Measurements from ENCODE around the gene LRCH4. TPM values are rescaled to one million over a fixed set of nuclear protein-coding genes. Genes with fewer than 3 reads are reported as not detected.

LRCH4 gene
- total and polyA plus RNA-seq, 2 of the 13 experiments (the other 11 are each of a cell fraction or from before 2014, with no cell fraction given), result 7.0 to 9.3 TPM

DNA sequence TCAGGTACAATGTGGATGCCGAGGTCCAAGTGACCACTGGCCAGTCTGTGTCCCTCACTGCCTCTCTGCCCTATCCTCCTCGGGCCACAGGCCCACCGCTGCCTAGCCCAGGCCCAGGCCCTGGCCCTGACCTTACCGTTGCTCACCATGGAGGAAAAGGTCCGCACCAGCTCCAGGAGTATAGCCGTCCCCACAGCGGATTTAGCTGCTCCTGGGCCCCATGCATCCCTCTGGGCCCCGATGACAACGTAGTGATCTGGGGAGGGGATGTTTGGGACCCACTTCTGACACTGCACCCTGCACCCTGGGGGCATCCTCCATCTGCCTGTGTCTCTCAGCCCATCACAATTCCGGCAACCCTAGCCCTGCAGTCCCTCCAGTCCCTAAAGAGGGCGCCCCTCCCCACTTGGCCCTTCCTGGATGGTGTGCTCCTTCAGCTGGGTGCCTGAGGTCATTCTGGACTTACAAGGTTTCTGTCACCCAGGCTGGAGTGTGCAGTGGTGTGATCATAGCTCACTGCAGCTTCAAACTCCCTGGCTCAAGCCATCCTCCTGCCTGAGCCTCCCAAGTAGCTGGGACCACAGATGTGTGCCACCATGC lies 43.3 kb upstream of the LRCH4 start (continued):
- TF ChIP-seq, protein P1, sequence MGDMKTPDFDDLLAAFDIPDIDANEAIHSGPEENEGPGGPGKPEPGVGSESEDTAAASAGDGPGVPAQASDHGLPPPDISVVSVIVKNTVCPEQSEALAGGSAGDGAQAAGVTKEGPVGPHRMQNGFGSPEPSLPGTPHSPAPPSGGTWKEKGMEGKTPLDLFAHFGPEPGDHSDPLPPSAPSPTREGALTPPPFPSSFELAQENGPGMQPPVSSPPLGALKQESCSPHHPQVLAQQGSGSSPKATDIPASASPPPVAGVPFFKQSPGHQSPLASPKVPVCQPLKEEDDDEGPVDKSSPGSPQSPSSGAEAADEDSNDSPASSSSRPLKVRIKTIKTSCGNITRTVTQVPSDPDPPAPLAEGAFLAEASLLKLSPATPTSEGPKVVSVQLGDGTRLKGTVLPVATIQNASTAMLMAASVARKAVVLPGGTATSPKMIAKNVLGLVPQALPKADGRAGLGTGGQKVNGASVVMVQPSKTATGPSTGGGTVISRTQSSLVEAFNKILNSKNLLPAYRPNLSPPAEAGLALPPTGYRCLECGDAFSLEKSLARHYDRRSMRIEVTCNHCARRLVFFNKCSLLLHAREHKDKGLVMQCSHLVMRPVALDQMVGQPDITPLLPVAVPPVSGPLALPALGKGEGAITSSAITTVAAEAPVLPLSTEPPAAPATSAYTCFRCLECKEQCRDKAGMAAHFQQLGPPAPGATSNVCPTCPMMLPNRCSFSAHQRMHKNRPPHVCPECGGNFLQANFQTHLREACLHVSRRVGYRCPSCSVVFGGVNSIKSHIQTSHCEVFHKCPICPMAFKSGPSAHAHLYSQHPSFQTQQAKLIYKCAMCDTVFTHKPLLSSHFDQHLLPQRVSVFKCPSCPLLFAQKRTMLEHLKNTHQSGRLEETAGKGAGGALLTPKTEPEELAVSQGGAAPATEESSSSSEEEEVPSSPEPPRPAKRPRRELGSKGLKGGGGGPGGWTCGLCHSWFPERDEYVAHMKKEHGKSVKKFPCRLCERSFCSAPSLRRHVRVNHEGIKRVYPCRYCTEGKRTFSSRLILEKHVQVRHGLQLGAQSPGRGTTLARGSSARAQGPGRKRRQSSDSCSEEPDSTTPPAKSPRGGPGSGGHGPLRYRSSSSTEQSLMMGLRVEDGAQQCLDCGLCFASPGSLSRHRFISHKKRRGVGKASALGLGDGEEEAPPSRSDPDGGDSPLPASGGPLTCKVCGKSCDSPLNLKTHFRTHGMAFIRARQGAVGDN (CRISPR knock-in tag; IDR thresholded peaks at IDR 0.05), result peak; percentile 33
- TF ChIP-seq KDM5B (CRISPR knock-in tag; IDR thresholded peaks at IDR 0.05; ENCODE audit: borderline replicate concordance), result no peak

DNA sequence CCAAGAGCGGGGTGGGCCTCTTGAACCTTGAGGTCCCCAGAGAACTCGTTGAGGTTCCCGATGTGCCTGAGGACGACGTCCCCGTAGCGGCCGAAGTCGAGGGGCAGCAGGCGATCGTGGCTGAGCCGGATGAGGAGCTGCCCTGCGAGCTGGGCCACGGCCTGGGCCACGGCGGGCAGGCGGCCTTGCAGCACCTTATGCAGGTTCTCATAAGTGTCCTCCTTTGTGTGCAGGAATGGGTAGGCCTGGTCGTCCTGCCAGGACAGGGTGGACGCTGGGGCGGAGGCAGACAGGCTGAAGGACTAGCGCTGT lies 41.3 kb upstream of the LRCH4 start:
- intact Hi-C loops (cut with micrococcal nuclease; ENCODE audit: unreplicated experiment), result no loop called here

More for the DNA sequence above, 41.3 kb upstream of the LRCH4 start:
- Histone ChIP-seq H3K27me3 (ENCODE audit: control insufficient read depth in 1 of 2, insufficient read depth in 2 of 2, low read length in 2 of 2) (no peaks in the 10 kb centered on the region), H4K20me1 (ENCODE audit: insufficient read depth, low read length) (peaks cover 6% of the 10 kb centered on the region; the same call in 1 of the 2 replicates), H2AFZ (ENCODE audit: low read length) (no peak overlapping the region), H3K36me3 (replicated peaks in 1 of 2; ENCODE audit: control insufficient read depth in 1 of 2, insufficient read depth in 2 of 2, low read length in 2 of 2) (peaks cover 4 to 30% of the 10 kb centered on the region in 2 experiments; a peak in 4 of 5 replicates), H3K9me3 (ENCODE audit: low read length) (no peaks in the 10 kb centered on the region), H3K27ac (ENCODE audit: extremely low read length, insufficient read depth, low read length) (no peak overlapping the region), H3K4me2 (ENCODE audit: low read depth, low read length) (no peak overlapping the region), H3K79me2 (ENCODE audit: insufficient read depth, low read length) (no peaks in the 10 kb centered on the region), H3K4me1 (ENCODE audit: insufficient read depth, low read length) (peaks cover 2% of the 10 kb centered on the region; the same call in 1 of the 2 replicates), H3K4me3 (replicated peaks in 1 of 3; ENCODE audit: insufficient read depth in 1 of 3, low read depth in 2 of 3, low read length in 3 of 3) (no peak overlapping the region), H3K9ac (ENCODE audit: insufficient read depth, low read depth, low read length) (no peak overlapping the region)
- in situ Hi-C loops (cut with HindIII; ENCODE audit: extremely low pct_ligation_motif_present, low pct_unique_long_range_greater_than_20kb), result no loop called here
- no TSS peak for BruUV-seq (replicated peaks)
- 97% methylated on average over 9 of the region's 21 CpGs for WGBS (ENCODE audit: low lambda C conversion rate)
- DNase-seq (ENCODE audit: low spot score) (no peak), FAIRE-seq (no peak), ATAC-seq (no peak)
- POLR2A ChIA-PET, result no interaction called here
- CTCF ChIA-PET (ENCODE audit: low intra/inter-chr PET ratio, low total read pairs), result no interaction called here
- peak; percentile 48 for TF ChIP-seq AGO2 (optimal IDR thresholded peaks at IDR 0.05; ENCODE audit: low read depth, low read length)
- TF ChIP-seq ZNF780A (CRISPR knock-in tag; IDR thresholded peaks at IDR 0.05), result no peak

Measured in HepG2 (cell line).